ENCODE results near the gene ACOT6.
"Not testable (repeated sequence)": the region's sequence is repeated elsewhere in the genome, so short reads cannot be mapped to it uniquely, and the experiment has no call there.

ACOT6 gene, protein sequence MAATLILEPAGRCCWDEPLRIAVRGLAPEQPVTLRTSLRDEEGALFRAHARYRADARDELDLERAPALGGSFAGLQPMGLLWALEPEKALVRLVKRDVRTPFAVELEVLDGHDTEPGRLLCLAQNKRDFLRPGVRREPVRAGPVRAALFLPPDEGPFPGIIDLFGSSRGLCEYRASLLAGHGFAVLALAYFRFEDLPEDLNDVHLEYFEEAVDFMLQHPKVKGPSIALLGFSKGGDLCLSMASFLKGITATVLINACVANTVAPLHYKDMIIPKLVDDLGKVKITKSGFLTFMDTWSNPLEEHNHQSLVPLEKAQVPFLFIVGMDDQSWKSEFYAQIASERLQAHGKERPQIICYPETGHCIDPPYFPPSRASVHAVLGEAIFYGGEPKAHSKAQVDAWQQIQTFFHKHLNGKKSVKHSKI

DNA sequence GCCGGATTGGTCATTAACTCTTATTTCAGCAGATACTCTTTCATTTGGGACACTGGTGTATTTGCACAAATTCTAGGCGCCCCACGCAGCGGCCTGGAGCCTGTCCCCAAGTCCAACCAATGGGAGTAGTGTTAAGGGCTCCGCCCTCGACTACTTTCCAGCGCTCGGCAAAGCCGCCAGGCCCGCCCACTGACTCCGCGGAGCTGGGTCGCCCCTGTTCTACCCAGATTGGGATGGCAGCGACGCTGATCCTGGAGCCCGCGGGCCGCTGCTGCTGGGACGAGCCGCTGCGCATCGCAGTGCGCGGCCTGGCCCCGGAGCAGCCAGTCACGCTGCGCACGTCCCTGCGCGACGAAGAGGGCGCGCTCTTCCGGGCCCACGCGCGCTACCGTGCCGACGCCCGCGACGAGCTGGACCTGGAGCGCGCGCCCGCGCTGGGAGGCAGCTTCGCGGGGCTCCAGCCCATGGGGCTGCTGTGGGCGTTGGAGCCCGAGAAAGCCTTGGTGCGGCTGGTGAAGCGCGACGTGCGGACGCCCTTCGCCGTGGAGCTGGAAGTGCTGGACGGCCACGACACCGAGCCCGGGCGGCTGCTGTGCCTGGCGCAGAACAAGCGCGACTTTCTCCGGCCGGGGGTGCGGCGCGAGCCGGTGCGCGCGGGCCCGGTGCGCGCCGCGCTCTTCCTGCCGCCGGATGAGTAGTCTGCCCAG is at the start of gene ACOT6:
Gene ACOT6, plus strand, starts transcription at position 179 of the 707 bp plus-strand sequence. Its CDS starts 55 bp downstream, at position 234.
- DNase-seq, result no peak

DNA sequence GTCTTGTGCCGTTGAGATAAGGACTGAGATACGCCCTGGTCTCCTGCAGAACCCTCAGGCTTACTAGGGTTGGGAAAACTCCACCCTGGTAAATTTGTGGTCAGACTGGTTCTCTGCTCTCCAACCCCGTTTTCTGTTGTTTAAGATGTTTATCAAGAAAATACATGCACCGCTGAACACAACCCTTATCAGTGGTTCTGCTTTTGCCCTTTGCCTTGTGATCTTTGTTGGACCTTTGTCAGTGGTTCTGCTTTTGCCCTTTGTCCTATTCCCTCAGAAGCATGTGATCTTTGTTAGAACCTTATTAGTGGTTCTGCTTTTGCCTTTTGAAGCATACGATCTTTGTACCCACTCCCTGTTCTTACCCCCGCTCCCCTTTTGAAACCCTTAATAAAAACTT is 49.6 kb upstream of the ACOT6 start:
- not testable (repeated sequence) for DNase-seq

DNA sequence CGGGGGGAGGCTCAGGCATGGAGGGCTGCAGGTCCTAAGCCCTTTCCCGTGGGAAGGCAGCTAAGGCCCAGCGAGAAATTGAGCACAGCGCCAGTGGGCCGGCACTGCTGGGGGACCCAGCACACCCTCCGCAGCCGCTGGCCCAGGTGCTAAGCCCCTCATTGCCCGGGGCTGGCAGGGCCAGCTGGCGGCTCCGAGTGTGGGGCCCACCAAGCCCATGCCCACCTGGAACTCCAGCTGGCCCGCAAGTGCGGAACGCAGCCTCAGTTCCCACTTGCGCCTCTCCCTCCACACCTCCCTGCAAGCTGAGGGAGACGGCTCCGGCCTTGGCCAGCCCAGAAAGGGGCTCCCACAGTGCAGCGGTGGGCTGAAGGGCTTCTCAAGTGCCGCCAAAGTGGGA is 45.9 kb upstream of the ACOT6 start:
- not testable (repeated sequence) for DNase-seq

DNA sequence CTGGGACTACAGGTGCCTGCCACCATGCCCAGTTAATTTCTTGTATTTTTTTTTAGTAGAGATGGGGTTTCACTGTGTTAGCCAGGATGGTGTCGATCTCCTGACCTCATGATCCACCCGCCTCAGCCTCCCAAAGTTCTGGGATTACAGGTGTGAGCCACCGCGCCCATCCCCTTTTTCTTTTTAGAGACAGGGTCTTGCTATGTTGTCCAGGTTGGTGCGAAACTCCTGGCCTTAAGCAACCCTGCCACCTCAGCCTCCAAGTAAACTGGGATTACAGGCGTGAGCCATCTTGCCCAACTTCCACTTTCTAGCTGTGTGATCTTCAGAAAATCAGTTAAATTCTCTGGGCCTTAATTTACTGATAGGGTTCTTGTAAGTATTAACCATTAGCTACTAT is 45.4 kb upstream of the ACOT6 start:
- DNase-seq, result not testable (repeated sequence)

DNA sequence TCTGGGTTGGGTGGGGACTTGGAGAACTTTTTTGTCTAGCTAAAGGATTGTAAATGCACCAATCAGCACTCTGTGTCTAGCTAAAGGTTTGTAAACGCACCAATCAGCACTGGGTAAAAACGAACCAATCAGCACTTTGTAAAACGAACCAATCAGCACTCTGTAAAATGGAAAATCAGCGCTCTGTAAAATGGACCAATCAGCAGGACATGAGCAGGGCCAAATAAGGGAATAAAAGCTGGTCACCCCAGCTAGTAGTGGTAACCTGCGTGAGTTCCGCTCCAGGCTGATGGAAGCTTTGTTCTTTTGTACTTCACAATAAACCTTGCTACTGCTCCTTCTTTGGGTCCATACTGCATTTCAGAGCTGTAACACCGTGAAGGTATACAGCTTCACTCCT is 45.0 kb upstream of the ACOT6 start:
- no peak for DNase-seq

DNA sequence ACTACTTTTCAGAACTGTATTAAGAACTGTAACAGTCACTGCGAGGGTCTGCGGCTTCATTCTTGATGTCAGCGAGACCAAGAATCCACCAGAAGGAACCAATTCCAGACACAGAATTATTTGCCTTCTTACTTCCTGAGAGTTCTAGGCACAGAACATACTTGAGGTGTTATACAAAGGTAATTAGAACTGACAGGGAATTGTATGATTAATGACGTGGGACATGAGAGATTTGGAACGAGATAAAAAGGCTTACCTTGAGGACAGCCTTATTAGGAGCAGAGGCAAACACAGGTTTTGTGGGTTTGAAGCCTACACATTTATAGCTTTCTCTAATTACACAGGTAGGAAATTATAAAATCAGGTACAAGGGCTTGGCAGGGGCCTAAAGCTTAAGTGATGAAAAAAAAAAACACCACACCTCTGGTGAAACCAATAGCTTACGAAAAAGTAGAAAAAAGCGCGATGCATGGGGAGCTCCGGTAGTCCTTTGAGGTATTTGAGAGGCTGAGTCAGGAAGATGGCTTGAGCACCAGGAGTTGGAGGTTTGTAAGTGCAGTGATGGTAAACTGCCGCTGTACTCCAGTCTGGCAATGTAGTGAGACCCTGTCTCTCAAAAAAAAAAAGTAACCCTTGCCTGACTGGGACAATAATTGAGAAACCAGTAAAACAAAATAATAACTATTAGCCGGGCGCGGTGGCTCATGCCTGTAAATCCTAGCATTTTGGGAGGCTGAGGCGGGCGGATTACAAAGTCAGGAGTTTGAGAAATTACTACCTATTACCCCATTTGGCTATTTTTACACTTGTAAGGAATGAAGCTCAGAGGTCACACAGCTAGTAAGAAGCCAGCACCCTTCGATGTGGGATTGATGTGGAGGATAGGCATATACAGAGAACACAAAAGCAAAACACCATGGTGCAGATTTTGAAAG is 44.1 kb upstream of the ACOT6 start:
- no peak for DNase-seq

DNA sequence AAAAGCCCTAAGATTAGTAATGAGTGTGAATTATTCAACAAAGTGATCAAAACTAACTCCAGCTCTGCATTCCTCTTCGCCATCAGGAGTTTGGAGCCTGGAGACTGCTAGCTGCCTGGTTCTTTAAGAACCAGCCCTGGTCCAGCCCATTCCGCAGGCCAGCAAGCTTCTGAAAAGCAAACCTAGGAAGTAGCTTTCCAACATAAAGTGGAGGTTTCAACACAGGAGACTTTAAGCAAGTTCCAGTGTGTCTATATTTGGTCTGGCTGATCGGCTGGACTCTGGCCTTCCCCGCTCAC is 43.5 kb upstream of the ACOT6 start:
- DNase-seq, result not testable (repeated sequence)

DNA sequence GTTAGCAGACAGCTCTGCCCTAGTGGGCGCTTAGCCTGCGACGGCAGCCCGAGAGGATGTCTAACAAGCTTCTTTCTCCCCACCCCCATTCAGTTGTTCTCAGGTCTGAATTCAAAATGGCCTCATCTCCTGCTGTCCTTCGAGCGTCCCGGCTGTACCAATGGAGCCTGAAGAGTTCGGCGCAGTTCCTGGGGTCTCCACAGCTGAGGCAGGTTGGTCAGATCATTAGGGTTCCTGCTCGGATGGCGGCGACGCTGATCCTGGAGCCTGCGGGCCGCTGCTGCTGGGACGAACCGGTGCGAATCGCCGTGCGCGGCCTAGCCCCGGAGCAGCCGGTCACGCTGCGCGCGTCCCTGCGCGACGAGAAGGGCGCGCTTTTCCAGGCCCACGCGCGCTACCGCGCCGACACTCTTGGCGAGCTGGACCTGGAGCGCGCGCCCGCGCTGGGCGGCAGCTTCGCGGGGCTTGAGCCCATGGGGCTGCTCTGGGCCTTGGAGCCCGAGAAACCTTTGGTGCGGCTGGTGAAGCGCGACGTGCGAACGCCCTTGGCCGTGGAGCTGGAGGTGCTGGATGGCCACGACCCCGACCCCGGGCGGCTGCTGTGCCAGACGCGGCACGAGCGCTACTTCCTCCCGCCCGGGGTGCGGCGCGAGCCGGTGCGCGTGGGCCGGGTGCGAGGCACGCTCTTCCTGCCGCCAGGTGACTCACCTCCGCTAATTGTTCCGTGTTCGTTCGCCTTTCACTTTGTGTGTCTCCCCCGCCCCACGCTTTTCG is 42.9 kb upstream of the ACOT6 start, which contains the start of gene ACOT2:
Gene ACOT2, plus strand, starts transcription at position 29 of the 774 bp plus-strand sequence. Its CDS starts 28 bp downstream, at position 57.
- peak; percentile 61 for DNase-seq

DNA sequence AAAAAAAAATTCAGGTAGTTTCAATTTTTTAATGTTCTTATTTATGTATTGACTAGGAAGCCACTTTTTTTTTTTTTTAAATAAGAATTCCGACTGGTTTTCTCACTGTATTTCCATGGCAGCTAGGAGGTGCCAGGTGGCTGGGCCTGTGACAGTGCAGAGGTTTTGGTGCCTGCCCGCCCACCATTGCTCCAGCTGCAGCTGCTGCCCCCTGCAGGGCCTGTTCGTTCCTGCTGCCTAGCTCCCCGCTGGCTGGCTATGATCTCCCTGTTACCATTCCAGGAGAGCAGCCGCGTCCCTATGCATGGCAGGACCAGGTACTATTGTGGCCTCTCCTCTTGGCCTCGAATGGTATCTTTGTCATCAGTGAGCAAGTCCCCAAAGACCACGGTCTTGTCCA is 41.4 kb upstream of the ACOT6 start:
- not testable (repeated sequence) for DNase-seq

DNA sequence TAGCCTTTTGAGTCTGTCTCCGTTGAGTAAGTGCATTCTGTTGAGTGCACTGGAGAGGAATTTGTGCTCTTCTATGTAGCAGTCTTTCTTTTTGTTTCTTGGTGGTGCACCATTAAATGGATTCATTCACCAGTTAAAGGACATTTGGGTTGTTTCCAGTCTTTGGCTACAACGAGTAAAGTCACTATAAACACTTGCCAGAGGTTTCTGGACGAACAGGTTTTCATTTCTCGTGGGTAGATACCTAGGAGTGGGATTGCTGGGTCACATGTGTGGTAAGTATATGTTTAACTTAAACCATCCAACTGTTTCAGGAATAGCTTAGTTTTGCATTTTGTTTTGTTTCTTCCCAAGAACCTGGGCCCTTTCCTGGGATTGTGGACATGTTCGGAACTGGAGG is 39.3 kb upstream of the ACOT6 start:
- not testable (repeated sequence) for DNase-seq

DNA sequence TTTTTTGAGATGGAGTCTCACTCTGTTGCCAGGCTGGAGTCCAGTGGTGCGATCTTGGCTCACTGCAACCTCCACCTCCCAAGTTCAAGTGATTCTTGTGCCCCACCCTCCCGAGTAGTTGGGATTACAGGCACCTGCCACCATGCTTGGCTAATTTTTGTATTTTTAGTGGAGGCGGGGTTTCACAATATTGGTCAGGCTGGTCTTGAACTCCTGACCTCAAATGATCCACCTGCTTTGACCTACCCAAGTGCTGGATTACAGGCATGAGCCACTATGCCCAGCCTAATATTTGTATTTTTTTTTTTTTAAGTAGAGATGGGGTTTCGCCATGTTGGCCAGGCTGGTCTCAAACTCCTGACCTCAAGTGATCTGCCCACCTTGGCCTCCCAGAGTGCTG is 38.6 kb upstream of the ACOT6 start:
- not testable (repeated sequence) for DNase-seq

DNA sequence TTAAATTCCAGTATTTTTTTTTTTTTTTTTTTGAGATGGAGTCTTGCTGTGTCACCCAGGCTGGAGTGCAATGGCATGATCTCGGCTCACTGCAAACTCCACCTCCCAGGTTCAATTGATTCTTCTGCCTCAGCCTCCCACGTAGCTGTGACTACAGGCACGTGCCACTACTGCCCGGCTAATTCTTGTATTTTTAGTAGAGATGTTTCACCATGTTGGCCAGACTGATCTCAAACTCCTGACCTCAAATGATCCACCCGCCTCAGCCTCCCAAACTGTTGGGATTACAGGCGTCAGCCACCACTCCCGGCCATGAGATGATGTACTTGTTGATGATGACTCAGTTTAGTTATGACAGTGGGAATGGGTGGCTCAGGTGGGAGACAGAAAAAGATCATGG is 38.1 kb upstream of the ACOT6 start:
- not testable (repeated sequence) for DNase-seq

DNA sequence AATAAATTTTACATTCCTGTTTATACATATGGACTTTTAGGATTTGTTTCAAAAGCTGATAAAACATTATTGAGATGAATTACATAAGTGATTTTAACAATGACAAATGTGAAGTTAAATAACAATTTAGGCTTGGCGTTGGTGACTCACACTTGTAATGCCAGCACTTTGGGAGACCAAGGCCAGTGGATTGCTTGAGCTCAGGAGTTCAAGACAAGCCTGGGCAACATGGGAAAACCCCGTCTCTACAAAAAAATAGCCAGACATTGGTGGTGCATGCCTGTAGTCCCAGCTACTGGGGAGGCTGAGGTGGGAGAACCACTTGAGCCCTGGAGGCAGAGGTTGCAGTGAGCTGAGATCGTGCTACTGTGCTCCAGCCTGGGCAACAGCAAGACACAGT is 35.9 kb upstream of the ACOT6 start:
- no peak for DNase-seq

DNA sequence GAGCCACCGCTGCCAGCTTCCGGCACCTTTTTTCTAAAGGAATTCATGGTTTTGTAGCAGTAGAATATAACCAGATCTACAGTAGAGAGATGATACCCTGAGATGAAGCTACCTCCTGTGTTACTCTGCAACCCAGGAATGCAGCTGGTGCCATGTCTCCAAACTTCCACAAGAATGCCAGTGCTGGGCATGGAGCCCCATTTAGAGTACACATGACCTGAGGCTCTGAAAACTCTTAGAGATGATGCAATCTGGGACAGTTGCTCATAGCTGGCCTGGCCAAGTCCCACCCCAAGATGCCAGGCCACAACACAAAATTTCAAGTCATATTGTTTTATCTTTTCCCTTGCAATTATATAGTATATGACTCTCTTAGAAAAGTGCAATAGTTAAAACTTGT is 35.1 kb upstream of the ACOT6 start:
- DNase-seq, result not testable (repeated sequence)

DNA sequence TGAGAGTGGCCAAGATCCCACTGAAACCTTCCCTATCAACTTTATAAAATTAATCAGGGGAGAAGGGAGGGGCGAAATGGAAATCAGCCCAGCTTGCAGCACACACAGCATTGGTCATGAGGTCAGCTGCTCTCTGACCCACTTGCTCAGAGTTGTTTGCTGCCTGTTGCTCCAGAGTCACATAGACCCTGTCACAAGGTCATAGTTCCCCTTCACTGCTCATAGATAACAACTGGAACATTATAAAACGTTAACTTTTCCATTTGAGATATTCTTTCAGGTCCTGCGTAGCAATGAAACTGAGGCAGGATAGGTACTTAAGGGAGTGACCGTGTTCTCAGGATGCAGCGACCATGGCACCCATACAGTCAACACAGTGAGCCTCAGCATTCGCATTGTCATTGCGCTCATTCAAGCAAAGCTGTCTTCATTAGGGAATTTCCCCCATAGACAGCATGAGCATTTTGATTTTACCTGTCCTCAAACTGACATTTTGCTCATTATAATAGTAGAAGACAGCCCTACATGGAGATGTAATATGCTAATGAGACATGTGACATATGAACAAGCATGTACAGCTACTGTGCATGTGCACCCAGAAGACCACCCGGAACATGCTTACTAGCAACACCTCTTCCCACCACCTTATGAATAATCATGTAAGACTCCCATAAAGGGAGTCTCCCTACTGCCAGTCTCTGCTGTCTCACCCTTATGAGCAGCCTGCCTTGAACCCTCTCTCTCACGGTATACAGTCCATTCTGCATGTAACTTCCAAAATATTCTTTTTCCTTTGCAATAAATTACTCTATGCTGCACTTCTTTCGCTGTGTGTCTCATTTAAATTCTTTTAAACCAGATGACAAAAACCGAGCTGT is 30.0 kb upstream of the ACOT6 start:
- not testable (repeated sequence) for DNase-seq

DNA sequence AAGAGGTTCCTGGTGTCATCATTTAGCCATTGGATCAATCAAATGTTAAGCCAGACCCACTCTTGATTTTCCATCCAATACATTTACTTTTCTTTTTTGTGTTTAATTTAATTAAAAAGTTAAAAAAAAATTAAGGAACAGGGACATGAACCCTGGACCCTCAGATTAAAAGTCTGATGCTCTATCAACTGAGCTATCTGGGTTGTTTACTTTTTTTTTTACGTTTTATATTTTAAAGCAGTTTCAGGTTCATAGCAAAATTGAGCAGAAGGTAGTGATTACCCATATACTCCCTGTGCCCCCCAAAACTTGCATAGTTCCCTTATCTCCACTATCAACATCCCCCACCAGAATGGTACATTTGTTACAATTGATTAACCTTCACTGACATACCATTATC is 23.6 kb upstream of the ACOT6 start:
- DNase-seq, result no peak

DNA sequence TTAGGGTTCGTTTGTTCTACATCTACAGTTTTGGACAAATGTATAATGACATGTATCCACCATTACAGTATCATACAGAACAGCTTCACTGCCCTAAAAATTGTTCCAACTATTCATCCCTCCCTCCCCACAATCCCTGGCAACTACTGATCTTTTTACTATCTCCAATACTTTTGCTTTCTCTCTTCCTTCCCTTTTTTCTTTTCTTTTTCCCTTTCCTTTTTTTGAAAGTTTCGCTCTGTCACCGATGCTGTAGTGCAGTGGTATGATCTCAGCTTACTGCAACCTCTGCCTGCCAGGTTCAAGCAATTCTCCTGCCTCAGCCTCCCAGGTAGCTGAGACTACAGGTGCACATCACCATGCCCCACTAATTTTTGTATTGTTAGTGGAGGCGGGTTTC is 23.2 kb upstream of the ACOT6 start:
- DNase-seq, result no peak

DNA sequence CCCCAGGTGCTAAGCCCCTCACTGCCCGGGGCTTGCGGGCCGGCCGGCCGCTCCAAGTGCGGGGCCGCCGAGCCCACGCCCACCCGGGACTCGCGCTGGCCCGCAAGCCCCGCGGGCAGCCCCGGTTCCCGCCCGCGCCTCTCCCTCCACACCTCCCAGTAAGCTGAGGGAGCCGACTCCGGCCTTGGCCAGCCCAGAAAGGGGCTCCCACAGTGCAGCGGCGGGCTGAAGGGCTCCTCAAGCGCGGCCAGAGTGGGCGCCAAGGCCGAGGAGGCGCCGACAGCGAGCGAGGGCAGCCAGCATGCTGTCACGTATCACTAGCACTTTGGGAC is 21.7 kb upstream of the ACOT6 start:
- DNase-seq, result not testable (repeated sequence)

DNA sequence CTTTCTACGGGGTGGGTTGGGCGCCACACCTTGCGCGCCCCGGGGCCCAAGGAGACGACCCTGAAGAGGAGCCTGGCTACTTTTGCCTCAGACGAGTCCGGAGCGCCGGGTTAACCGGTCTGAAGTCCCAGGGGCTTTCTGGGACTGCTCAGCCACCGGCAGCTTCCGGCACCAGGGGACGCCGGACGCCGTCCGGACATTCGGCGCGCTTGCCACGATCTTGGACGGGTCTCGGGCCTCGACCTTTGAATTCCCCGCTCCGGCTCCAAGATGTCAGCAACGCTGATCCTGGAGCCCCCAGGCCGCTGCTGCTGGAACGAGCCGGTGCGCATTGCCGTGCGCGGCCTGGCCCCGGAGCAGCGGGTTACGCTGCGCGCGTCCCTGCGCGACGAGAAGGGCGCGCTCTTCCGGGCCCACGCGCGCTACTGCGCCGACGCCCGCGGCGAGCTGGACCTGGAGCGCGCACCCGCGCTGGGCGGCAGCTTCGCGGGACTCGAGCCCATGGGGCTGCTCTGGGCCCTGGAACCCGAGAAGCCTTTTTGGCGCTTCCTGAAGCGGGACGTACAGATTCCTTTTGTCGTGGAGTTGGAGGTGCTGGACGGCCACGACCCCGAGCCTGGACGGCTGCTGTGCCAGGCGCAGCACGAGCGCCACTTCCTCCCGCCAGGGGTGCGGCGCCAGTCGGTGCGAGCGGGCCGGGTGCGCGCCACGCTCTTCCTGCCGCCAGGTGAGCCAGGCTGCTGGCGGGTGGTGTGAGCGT is 20.4 kb upstream of the ACOT6 start, which contains the start of gene ACOT4:
Gene ACOT4, plus strand, starts transcription at position 184 of the 760 bp plus-strand sequence. Its CDS starts 87 bp downstream, at position 271.
- DNase-seq, result peak; percentile 20

DNA sequence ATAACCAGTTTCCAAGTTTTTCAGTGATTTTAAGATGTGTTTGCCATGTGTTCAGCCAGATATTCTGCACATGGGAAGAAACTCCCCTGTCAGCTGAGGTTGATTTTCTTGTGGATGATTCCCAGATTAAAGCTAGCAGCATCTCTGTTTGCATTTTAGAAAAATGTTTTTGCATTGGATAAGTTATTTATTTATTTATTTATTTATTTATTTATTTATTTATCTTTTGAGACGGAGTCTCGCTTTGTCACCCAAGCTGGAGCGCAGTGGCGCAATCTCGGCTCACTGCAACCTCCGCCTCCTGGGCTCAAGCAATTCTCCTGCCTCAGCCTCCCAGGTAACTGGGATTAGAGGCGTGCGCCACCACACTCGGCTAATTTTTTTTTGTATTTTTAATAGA is 17.8 kb upstream of the ACOT6 start:
- no peak for DNase-seq

DNA sequence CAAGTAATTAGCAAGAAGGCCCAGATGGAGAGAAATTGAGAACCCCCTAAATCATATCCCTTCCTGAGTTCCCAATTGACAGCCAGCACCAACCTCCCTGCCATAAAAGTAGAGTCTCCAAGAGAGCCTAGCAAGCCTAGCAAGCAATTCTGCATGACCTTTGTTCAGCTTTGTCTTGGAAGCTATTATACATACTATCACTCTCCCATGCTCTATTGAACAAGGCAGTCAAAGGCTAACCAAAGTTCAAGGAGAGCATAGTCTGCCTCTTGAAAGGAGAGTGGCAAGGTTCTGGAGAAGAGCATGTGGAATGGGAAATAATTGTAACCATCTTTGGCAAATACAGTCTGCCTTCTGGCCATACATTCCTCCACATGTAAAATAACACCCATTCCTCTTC is 12.8 kb upstream of the ACOT6 start:
- DNase-seq, result no peak
